ENCODE measurements around the gene GRHPR.

Gene GRHPR

DNA sequence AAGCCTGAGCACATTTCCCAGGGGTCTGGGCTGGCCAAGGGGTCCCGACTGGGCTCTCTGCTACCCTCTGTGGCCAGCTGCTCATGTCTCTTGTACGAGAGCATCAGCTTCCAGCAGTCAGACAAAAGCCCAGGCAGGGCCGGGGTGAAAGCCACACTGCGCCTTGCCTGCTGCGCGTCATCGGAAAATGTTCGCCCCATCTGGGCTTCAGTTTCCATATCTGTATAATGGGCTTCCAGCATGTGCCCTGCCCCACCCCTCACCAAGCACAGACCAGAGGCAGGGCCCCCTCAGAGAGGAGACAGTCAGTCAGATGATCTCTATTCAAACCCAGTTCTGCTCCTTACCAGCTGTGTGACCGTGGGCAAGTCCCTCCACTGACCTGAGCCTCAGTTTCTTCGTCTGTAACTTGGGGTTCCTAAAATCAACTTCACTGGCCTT lies 8.0 kb upstream of the GRHPR start:
- no peak for TF ChIP-seq CTCF (IDR thresholded peaks at IDR 0.05; ENCODE audit: borderline replicate concordance, insufficient read depth, low read depth, low read length)

DNA sequence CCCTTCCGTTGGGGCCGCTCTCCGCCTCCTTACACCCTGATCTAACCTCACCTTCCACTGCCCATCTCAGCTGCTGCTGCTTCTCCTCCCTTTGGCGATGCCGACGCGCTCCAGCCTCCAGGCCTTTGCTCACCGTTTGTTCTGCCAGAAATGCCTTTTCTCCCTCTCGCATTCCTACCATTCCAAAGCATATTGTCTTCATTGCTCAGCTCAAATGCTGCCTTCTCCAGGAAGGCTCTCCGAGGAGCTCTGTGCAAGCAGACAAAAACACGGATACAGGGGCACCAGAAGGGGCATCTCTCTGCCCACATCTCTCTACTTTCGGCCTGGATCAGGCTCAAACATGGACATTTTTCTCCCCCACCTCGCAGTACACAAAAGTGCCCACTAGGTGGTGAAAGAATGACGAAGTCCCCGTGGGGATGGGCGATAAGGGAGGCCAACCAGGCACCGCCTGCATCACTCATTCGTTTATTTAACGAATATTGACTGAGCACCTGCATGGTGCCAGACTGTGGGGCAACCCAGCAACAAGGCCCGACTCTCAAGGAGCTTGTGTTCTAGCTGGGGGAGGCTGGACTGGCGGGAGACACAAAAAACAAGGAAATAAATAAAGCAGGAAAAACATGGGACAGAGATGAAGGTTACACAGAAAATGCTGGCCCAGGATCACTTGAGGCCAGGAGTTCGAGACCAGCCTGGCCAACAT lies 7.3 kb upstream of the GRHPR start:
- peak overlapping the region; percentile 4 for H3K4me3 ChIP-seq (ENCODE audit: low read depth, low read length)

More for the DNA sequence above, 8.0 kb upstream of the GRHPR start:
- H3K4me3 ChIP-seq (ENCODE audit: low read depth, low read length), result no peak overlapping the region

GRCh38 chr9:37417252-37417803 lies 5.2 kb upstream of the GRHPR start:
- H3K4me3 ChIP-seq (ENCODE audit: low read depth, low read length), result no peak overlapping the region
- no peak for TF ChIP-seq CTCF (IDR thresholded peaks at IDR 0.05; ENCODE audit: borderline replicate concordance, insufficient read depth, low read depth, low read length)

More for the DNA sequence above, 7.3 kb upstream of the GRHPR start:
- TF ChIP-seq CTCF (IDR thresholded peaks at IDR 0.05; ENCODE audit: borderline replicate concordance, insufficient read depth, low read depth, low read length), result peak; percentile 78

GRCh38 chr9:37417857-37418618 lies 4.5 kb upstream of the GRHPR start:
- no peak for TF ChIP-seq CTCF (IDR thresholded peaks at IDR 0.05; ENCODE audit: borderline replicate concordance, insufficient read depth, low read depth, low read length)
- H3K4me3 ChIP-seq (ENCODE audit: low read depth, low read length), result no peak overlapping the region

- no peak for TF ChIP-seq CTCF (IDR thresholded peaks at IDR 0.05; ENCODE audit: borderline replicate concordance, insufficient read depth, low read depth, low read length)
- H3K4me3 ChIP-seq (ENCODE audit: low read depth, low read length), result no peak overlapping the region
Measured at GRCh38 chr9:37419204-37419603, 3.3 kb upstream of the GRHPR start.

GRCh38 chr9:37420271-37421215 lies 2.0 kb upstream of the GRHPR start:
- H3K4me3 ChIP-seq (ENCODE audit: low read depth, low read length), result no peak overlapping the region
- no peak for TF ChIP-seq CTCF (IDR thresholded peaks at IDR 0.05; ENCODE audit: borderline replicate concordance, insufficient read depth, low read depth, low read length)
